ENCODE measurements around the gene SEMA3G. TPM values are rescaled to one million over a fixed set of nuclear protein-coding genes. Genes with fewer than 3 reads are reported as not detected.

The SEMA3G gene
- total RNA-seq, 1 experiment from 2014 or later = 0.33 TPM

DNA sequence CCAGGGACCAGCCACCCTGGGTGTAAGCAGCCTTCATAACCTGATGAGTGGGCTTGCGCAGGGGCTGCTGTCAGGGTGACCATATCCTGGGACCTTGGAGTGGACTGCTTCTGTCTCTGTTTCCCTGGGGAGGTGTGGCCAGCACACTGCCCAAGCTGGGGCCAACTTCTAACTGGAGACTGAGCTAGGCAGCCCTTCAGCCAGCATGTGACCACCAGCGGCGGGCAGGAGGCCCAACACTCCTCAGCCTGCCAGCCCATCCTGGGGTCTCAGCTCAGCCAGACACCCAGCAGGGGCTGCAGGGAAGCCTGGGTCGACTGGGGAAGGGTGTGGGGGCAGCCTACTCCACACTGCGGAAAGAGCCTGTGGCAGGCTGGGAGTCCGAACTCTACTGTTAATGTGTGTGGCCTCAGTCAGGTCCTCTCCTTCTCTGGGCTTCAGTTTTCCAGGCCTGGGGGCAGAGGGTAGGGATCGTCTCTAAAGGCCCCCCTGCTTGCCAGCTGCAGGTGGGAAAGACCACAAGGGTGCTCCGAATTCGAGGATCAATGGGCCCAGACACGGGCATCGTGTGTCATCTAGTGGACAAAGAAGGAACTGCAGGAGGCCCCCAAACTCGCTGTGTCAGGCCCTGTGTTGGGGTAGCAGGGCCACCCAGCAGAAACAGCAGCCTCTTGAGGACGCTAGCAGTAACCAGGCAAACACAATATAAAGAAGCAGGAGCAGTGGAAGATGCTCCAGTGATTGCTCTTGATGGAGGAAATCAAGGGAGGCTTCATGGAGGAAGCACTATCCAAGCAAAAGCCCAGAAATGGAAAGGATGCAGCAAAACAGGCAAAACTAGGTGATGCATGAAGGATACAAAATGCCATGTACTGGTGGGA is 2.0 kb upstream of the SEMA3G start:
- Mint-ChIP-seq H3K27me3 (ENCODE audit: unreplicated experiment) (no peaks in the 10 kb centered on the region), H3K36me3 (ENCODE audit: insufficient read depth, unreplicated experiment) (no peaks in the 10 kb centered on the region), H3K4me3 (ENCODE audit: low read depth, unreplicated experiment) (no peak overlapping the region), H3K9me3 (ENCODE audit: low read depth, unreplicated experiment) (no peaks in the 10 kb centered on the region), H3K27ac (ENCODE audit: unreplicated experiment) (no peak overlapping the region), H3K4me1 (ENCODE audit: low read depth, unreplicated experiment) (peaks cover 26% of the 10 kb centered on the region)
- peak; percentile 80 for DNase-seq
- no TSS peak for BruUV-seq (replicated peaks)
- intact Hi-C loops (cut with micrococcal nuclease; ENCODE audit: unreplicated experiment) = loop anchor here (1.0 kb wide), 1 partner anchor 19 kb away; no protein-coding TSS in a partner anchor
- CTCF ChIA-PET = interaction anchor here (1.5 to 3.1 kb wide), 3 partner anchors 20 to 35 kb away, joined by 3 to 20 read pairs (median 7); no protein-coding TSS in a partner anchor
- TF ChIP-seq, protein P1, sequence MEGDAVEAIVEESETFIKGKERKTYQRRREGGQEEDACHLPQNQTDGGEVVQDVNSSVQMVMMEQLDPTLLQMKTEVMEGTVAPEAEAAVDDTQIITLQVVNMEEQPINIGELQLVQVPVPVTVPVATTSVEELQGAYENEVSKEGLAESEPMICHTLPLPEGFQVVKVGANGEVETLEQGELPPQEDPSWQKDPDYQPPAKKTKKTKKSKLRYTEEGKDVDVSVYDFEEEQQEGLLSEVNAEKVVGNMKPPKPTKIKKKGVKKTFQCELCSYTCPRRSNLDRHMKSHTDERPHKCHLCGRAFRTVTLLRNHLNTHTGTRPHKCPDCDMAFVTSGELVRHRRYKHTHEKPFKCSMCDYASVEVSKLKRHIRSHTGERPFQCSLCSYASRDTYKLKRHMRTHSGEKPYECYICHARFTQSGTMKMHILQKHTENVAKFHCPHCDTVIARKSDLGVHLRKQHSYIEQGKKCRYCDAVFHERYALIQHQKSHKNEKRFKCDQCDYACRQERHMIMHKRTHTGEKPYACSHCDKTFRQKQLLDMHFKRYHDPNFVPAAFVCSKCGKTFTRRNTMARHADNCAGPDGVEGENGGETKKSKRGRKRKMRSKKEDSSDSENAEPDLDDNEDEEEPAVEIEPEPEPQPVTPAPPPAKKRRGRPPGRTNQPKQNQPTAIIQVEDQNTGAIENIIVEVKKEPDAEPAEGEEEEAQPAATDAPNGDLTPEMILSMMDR (IDR thresholded peaks at IDR 0.05; ENCODE audit: unreplicated experiment) = peak; percentile 95

DNA sequence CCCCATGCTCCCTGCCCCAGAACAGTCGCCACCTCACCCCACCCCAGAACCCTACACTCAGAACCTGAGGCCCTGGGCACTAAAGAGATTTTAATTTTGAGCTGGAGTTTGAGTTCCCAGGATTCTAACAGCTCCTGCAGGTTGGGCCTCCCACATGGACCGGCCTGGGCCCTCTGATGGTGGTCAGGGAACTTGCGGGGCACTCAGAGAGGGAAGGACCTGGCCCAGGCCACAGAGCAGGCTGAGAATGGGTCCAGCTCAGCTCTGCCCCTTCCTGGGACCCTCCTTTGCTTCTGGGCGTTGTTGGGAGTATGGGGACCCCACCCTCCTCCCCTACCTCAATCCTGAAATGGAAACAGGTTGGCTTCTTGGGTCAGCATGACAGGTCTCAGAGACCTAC is 1.1 kb upstream of the SEMA3G start:
- BruUV-seq (replicated peaks) = no TSS peak
- Mint-ChIP-seq H3K27ac (ENCODE audit: unreplicated experiment) (no peak overlapping the region), H3K36me3 (ENCODE audit: insufficient read depth, unreplicated experiment) (no peaks in the 10 kb centered on the region), H3K4me1 (ENCODE audit: low read depth, unreplicated experiment) (peaks cover 25% of the 10 kb centered on the region), H3K27me3 (ENCODE audit: unreplicated experiment) (no peaks in the 10 kb centered on the region), H3K9me3 (ENCODE audit: low read depth, unreplicated experiment) (no peaks in the 10 kb centered on the region), H3K4me3 (ENCODE audit: low read depth, unreplicated experiment) (no peak overlapping the region)
- intact Hi-C loops (cut with micrococcal nuclease; ENCODE audit: unreplicated experiment) = no loop called here
- TF ChIP-seq, protein P1 (IDR thresholded peaks at IDR 0.05; ENCODE audit: unreplicated experiment) = no peak
- no peak for DNase-seq
- CTCF ChIA-PET = interaction anchor here (0.5 to 3.1 kb wide), 3 partner anchors 19 to 34 kb away, joined by 3 to 20 read pairs (median 3); no protein-coding TSS in a partner anchor

DNA sequence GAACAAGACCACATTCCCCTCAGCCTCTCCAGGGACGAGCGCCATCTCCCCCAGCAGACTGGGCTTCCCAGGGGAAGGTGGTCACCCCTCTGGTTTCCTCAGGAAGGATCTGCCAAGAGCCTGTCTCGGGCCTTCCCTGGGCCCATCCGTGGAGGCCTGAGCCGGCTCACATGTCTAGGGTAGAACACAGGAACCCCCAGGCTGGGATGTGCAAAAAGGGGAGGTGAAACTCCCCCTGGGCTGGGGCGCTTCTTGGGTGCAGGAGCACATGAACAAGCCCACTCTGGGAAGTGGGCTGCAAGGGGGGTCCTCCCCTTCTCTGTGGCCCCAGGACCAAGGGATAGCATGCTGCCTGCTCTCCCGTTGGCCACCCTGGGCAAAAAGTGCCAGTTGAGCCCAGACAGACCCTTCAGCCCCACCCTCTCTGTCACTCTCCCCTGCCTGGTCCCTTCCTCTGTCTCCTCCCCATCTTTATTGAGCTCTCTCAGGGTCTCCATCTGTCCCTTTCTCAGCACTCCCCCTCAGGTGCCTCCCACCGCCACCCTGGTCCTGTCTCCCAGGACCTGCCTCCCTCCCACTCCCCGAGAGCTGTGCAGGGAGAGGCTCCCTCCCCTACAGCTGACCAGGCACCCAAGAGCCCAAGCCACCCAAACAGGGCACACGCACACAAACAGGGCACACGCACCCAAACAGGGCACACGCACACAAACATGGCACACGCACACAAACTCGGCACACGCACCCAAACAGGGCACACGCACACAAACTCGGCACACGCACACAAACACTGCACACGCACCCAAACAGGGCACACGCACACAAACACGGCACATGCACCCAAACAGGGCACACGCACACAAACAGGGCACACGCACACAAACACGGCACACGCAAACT is 864 bp downstream of the SEMA3G start:
- no peak for DNase-seq
- H3K27me3 Mint-ChIP-seq (ENCODE audit: unreplicated experiment) = no peaks in the 10 kb centered on the region
- no peaks in the 10 kb centered on the region for H3K9me3 Mint-ChIP-seq (ENCODE audit: low read depth, unreplicated experiment)
- intact Hi-C loops (cut with micrococcal nuclease; ENCODE audit: unreplicated experiment) = no loop called here
- peaks cover 10% of the 10 kb centered on the region for H3K4me1 Mint-ChIP-seq (ENCODE audit: low read depth, unreplicated experiment)
- BruUV-seq (replicated peaks) = no TSS peak
- H3K27ac Mint-ChIP-seq (ENCODE audit: unreplicated experiment) = no peak overlapping the region
- CTCF ChIA-PET = interaction anchor here (0.7 kb wide), 1 partner anchor 672 kb away, joined by 4 read pairs; no protein-coding TSS in a partner anchor
- no peak overlapping the region for H3K4me3 Mint-ChIP-seq (ENCODE audit: low read depth, unreplicated experiment)
- TF ChIP-seq, protein P1 (IDR thresholded peaks at IDR 0.05; ENCODE audit: unreplicated experiment) = no peak
- H3K36me3 Mint-ChIP-seq (ENCODE audit: insufficient read depth, unreplicated experiment) = no peaks in the 10 kb centered on the region

DNA sequence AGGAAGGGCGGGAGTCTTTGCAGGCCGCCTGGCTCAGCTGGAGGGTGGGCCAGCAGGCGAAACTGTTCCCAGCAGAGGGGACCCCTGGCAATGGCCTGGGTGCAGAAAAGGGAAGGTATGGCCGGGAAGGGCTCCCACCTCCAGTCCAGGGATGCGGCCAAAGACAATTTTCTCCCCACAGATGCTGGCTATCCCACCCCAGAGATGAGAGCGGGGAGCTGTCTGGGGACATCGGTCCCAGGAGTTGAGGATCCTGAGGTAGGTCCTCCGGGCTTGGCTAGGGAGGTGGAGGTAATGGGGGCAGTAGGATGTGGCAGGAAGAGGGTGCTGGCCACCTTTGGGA is 1.7 kb downstream of the SEMA3G start:
- H3K9me3 Mint-ChIP-seq (ENCODE audit: low read depth, unreplicated experiment) = no peaks in the 10 kb centered on the region
- no TSS peak for BruUV-seq (replicated peaks)
- no peaks in the 10 kb centered on the region for H3K27me3 Mint-ChIP-seq (ENCODE audit: unreplicated experiment)
- intact Hi-C loops (cut with micrococcal nuclease; ENCODE audit: unreplicated experiment) = no loop called here
- H3K36me3 Mint-ChIP-seq (ENCODE audit: insufficient read depth, unreplicated experiment) = no peaks in the 10 kb centered on the region
- CTCF ChIA-PET = interaction anchor here (0.7 kb wide), 1 partner anchor 673 kb away, joined by 4 read pairs; no protein-coding TSS in a partner anchor
- no peak for DNase-seq
- TF ChIP-seq, protein P1 (IDR thresholded peaks at IDR 0.05; ENCODE audit: unreplicated experiment) = no peak
- H3K4me1 Mint-ChIP-seq (ENCODE audit: low read depth, unreplicated experiment) = peaks cover 2% of the 10 kb centered on the region
- no peak overlapping the region for H3K27ac Mint-ChIP-seq (ENCODE audit: unreplicated experiment)
- H3K4me3 Mint-ChIP-seq (ENCODE audit: low read depth, unreplicated experiment) = no peak overlapping the region
